HEK293 (cell line): ENCODE results near the gene MGMT.

Source experiments
- ZNF561 ChIP-seq: fragments of 450-650 bp; IDR thresholded peaks from 2 replicates; pipeline ENCODE4 v1.5.1; 2018; ENCODE audit warnings: missing biosample characterization, missing genetic modification characterization, borderline replicate concordance
- TF ChIP-seq, protein P1 (sequence below): fragments of 450-650 bp; formaldehyde crosslinking; IDR thresholded peaks from 2 replicates; pipeline ENCODE4 v1.5.1; 2016; ENCODE audit warnings: missing biosample characterization, missing genetic modification characterization
- TF ChIP-seq, protein P2 (sequence below): fragments of 450-650 bp; formaldehyde crosslinking; IDR thresholded peaks from 2 replicates; pipeline ENCODE4 v1.5.1; 2016; ENCODE audit warnings: missing biosample characterization, missing genetic modification characterization

DNA sequence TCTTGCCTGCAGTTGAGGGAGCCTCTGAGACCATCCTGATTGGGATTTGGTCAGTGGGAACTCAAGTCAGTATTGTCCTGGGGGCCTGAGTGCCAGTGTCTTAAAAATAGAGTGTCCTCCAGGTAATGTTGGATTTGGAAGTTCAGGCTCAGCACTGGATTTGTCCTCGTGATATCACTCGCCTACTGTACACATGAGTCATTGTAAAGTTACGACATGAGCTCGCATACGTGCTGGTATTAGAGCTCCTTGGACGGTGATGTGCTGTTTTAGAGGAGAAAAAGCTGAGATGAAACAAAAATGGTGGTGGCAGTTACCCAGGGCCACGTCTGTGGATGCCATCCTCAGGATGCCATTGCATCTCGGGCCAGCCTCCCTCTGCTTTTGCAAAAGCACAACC, 78.2 kb downstream of the MGMT start:
- TF ChIP-seq, protein P1, sequence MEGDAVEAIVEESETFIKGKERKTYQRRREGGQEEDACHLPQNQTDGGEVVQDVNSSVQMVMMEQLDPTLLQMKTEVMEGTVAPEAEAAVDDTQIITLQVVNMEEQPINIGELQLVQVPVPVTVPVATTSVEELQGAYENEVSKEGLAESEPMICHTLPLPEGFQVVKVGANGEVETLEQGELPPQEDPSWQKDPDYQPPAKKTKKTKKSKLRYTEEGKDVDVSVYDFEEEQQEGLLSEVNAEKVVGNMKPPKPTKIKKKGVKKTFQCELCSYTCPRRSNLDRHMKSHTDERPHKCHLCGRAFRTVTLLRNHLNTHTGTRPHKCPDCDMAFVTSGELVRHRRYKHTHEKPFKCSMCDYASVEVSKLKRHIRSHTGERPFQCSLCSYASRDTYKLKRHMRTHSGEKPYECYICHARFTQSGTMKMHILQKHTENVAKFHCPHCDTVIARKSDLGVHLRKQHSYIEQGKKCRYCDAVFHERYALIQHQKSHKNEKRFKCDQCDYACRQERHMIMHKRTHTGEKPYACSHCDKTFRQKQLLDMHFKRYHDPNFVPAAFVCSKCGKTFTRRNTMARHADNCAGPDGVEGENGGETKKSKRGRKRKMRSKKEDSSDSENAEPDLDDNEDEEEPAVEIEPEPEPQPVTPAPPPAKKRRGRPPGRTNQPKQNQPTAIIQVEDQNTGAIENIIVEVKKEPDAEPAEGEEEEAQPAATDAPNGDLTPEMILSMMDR: no peak
- no peak for TF ChIP-seq ZNF561
- TF ChIP-seq, protein P2, sequence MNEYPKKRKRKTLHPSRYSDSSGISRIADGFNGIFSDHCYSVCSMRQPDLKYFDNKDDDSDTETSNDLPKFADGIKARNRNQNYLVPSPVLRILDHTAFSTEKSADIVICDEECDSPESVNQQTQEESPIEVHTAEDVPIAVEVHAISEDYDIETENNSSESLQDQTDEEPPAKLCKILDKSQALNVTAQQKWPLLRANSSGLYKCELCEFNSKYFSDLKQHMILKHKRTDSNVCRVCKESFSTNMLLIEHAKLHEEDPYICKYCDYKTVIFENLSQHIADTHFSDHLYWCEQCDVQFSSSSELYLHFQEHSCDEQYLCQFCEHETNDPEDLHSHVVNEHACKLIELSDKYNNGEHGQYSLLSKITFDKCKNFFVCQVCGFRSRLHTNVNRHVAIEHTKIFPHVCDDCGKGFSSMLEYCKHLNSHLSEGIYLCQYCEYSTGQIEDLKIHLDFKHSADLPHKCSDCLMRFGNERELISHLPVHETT (tag by site-specific recombination): no peak
